Prostate gland (tissue), 2 donors: Measurements from ENCODE around the gene PRDM7.

Experiments used
- CTCF ChIP-seq, 4 experiments: fragments of 200-600 bp in 2 of 4; fragments of 450-650 bp in 2 of 4; sonication (generic) in 2 of 4; IDR thresholded peaks; 1 replicate in 3 of 4; 2 replicates in 1 of 4; pipeline ENCODE4 v1.5.1; 2016 to 2019; ENCODE audit warnings: antibody characterized with exemption in 4 of 4, mild to moderate bottlenecking in 2 of 4, moderate library complexity in 2 of 4
- POLR2A ChIP-seq: fragments of 450-650 bp; IDR thresholded peaks from one replicate; pipeline ENCODE4 v1.6.1; 2016; ENCODE audit warnings: antibody characterized with exemption, mild to moderate bottlenecking
- POLR2AphosphoS5 ChIP-seq: sonication (generic); formaldehyde crosslinking; IDR thresholded peaks from one replicate; pipeline ENCODE4 v1.6.1; 2017; ENCODE audit warnings: antibody characterized with exemption

GRCh38 chr16:90057738-90058173 lies 19.4 kb downstream of the PRDM7 start:
- no peak for TF ChIP-seq CTCF (IDR thresholded peaks at IDR 0.05)
- no peak for TF ChIP-seq POLR2A
- no peak for TF ChIP-seq POLR2AphosphoS5
